ENCODE measurements around the gene FRMPD4. TPM values are rescaled to one million over a fixed set of nuclear protein-coding genes. Genes with fewer than 3 reads are reported as not detected.

The FRMPD4 gene
- total and polyA plus RNA-seq, 12 donors, result under 0.01 to 0.06 (median 0.02) TPM; not detected in 7

- TF ChIP-seq CTCF (IDR thresholded peaks at IDR 0.05) (no peak), POLR2A (IDR thresholded peaks at IDR 0.05) (no peak)
These were observed 192.6 kb downstream of the FRMPD4 start for GRCh38 chrX:12330841-12331240.

GRCh38 chrX:12332786-12333347 is 194.6 kb downstream of the FRMPD4 start:
- Histone ChIP-seq H3K27ac (no peak overlapping the region), H3K36me3 (replicated peaks in 1 of 2) (no peaks in the 10 kb centered on the region), H3K9me3 (replicated peaks in 1 of 3) (no peaks in the 10 kb centered on the region), H3K4me3 (no peak overlapping the region), H3K27me3 (peaks cover 4% of the 10 kb centered on the region), H3K4me1 (replicated peaks in 1 of 2) (no peaks in the 10 kb centered on the region)
- intact Hi-C loops (cut with DNase I), result no loop called here
- 61 to 73% (median 70%) methylated on average over 3 of the region's 3 CpGs for WGBS, 4 donors
- TF ChIP-seq POLR2A (IDR thresholded peaks at IDR 0.05) (no peak), CTCF (IDR thresholded peaks at IDR 0.05) (no peak)
- no peak for DNase-seq

More at GRCh38 chrX:12330841-12331240, 192.6 kb downstream of the FRMPD4 start:
- DNase-seq, result no peak
- WGBS, 4 donors, result 73 to 93% (median 85%) methylated on average over 3 of the region's 3 CpGs
- intact Hi-C loops (cut with DNase I), result no loop called here
- peaks cover 4% of the 10 kb centered on the region for H3K27me3 ChIP-seq
- no peaks in the 10 kb centered on the region for H3K36me3 ChIP-seq (replicated peaks in 1 of 2)
- H3K4me3 ChIP-seq, result no peak overlapping the region
- H3K4me1 ChIP-seq (replicated peaks in 1 of 2), result no peaks in the 10 kb centered on the region
- no peaks in the 10 kb centered on the region for H3K9me3 ChIP-seq (replicated peaks in 1 of 3)
- H3K27ac ChIP-seq, result no peak overlapping the region

DNA sequence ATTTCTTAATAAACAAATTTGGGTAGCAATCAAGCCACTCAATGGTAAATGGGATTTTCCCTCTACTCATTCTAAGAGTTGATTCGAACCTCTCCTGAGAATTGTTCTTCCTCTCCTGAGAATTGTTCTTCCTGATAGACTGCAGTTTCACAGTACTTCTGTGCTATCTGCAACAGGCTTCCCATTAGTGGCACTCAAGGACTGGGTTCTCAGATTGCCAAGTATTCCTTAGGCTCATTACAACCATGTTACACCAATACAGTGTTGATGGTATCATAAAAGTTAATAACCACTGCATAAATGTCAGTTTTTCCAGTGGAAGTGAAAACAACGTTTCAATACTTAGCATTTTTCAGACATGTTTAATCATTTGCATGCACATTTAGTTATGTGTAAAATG is 201.6 kb downstream of the FRMPD4 start:
- DNase-seq, result no peak
- TF ChIP-seq POLR2A (IDR thresholded peaks at IDR 0.05) (no peak), CTCF (IDR thresholded peaks at IDR 0.05) (no peak)
- no peak overlapping the region for H3K4me3 ChIP-seq
- no peaks in the 10 kb centered on the region for H3K27me3 ChIP-seq
- no peaks in the 10 kb centered on the region for H3K9me3 ChIP-seq (replicated peaks in 1 of 3)
- no peak overlapping the region for H3K27ac ChIP-seq
- intact Hi-C loops (cut with DNase I), result no loop called here
- 44 to 76% (median 67%) methylated on average over 2 of the region's 2 CpGs for WGBS, 4 donors
- no peaks in the 10 kb centered on the region for H3K36me3 ChIP-seq (replicated peaks in 1 of 2)
- no peaks in the 10 kb centered on the region for H3K4me1 ChIP-seq (replicated peaks in 1 of 2)

DNA sequence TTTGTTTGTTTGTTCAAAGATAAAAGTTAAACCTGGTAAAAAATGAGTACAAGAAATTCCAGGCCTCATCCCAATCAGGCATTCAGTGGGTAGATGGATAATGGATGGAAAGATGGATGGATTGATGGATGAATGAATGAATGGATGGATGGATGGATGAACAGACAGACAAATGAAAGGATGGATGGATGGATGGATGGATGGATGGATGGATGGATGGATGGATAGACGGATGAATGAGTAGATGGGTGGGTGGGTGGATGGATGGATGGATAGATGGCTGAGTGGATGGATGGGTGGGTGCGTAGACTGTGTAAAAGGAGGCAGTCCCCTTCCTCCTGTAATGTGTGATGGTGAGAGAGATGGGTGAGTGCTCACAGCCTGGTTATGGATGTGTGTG is 206.7 kb downstream of the FRMPD4 start:
- TF ChIP-seq CTCF (IDR thresholded peaks at IDR 0.05), result no peak
- TF ChIP-seq POLR2A (IDR thresholded peaks at IDR 0.05), result no peak
- no peak overlapping the region for H3K27ac ChIP-seq
- intact Hi-C loops (cut with DNase I), result no loop called here
- no peak for DNase-seq
- no peaks in the 10 kb centered on the region for H3K4me1 ChIP-seq (replicated peaks in 1 of 2)
- 79 to 94% (median 86%) methylated on average over 2 of the region's 2 CpGs for WGBS, 4 donors
- no peaks in the 10 kb centered on the region for H3K9me3 ChIP-seq (replicated peaks in 1 of 3)
- H3K36me3 ChIP-seq (replicated peaks in 1 of 2), result no peaks in the 10 kb centered on the region
- peaks cover 7% of the 10 kb centered on the region for H3K27me3 ChIP-seq
- H3K4me3 ChIP-seq, result no peak overlapping the region

Measured in adrenal gland (tissue), 12 donors.